H9 (cell line): Measurements from ENCODE around the gene WT1. TPM values are rescaled to one million over a fixed set of nuclear protein-coding genes. Genes with fewer than 3 reads are reported as not detected.

Source experiments
- DNase-seq: peaks from one replicate; pipeline ENCODE4 v3.0.0-alpha.2; 2017
- H2AFZ ChIP-seq: one replicate; pipeline ENCODE4 v1.6.1; 2013; ENCODE audit warnings: mild to moderate bottlenecking, low read length, control low read depth, moderate library complexity
- H2AK5ac ChIP-seq: 2 replicates; pipeline ENCODE4 v1.6.1; 2013; ENCODE audit warnings: low read length, control low read depth, mixed read lengths; ENCODE audit not compliant: insufficient read length
- H2BK120ac ChIP-seq: one replicate; pipeline ENCODE4 v1.6.1; 2013; ENCODE audit warnings: low read depth, mild to moderate bottlenecking, low read length, control low read depth, inconsistent platforms; ENCODE audit not compliant: poor library complexity, severe bottlenecking
- H2BK12ac ChIP-seq: 2 replicates; pipeline ENCODE4 v1.6.1; 2013; ENCODE audit warnings: low read length, control low read depth, mixed read lengths, low read depth; ENCODE audit not compliant: insufficient read length
- H2BK15ac ChIP-seq: 2 replicates; pipeline ENCODE4 v1.6.1; 2013; ENCODE audit warnings: low read depth, low read length, control low read depth
- H2BK20ac ChIP-seq: one replicate; pipeline ENCODE4 v1.6.1; 2013; ENCODE audit warnings: low read depth, mild to moderate bottlenecking, low read length, control low read depth, inconsistent platforms; ENCODE audit not compliant: poor library complexity, severe bottlenecking
- H2BK5ac ChIP-seq: 2 replicates; pipeline ENCODE4 v1.6.1; 2013; ENCODE audit warnings: low read length, control low read depth, mixed read lengths; ENCODE audit not compliant: insufficient read length
- H3K14ac ChIP-seq: 2 replicates; pipeline ENCODE4 v1.6.1; 2013; ENCODE audit warnings: low read length, control low read depth; ENCODE audit not compliant: insufficient read depth
- H3K18ac ChIP-seq: 2 replicates; pipeline ENCODE4 v1.6.1; 2013; ENCODE audit warnings: low read depth, mild to moderate bottlenecking, mixed read lengths, low read length, control low read depth; ENCODE audit not compliant: insufficient read length
- H3K23ac ChIP-seq: 2 replicates; pipeline ENCODE4 v1.6.1; 2013; ENCODE audit warnings: low read length, control low read depth, mixed read lengths, low read depth; ENCODE audit not compliant: insufficient read length
- H3K23me2 ChIP-seq: 2 replicates; pipeline ENCODE4 v1.6.1; 2013; ENCODE audit warnings: low read depth, mild to moderate bottlenecking, mixed read lengths, low read length, control low read depth; ENCODE audit not compliant: insufficient read length, poor library complexity, severe bottlenecking
- H3K27ac ChIP-seq: 2 replicates; pipeline ENCODE4 v1.5.1; 2013; ENCODE audit warnings: low read length, control low read depth, mixed read lengths, low read depth; ENCODE audit not compliant: insufficient read length
- H3K27me3 ChIP-seq: 2 replicates; pipeline ENCODE4 v1.6.1; 2013; ENCODE audit warnings: low read length, control low read depth, inconsistent platforms; ENCODE audit not compliant: insufficient read depth
- H3K4ac ChIP-seq: 2 replicates; pipeline ENCODE4 v1.6.1; 2013; ENCODE audit warnings: low read depth, mild to moderate bottlenecking, control low read depth, inconsistent platforms, low read length, moderate library complexity
- H3K4me1 ChIP-seq: 2 replicates; pipeline ENCODE4 v1.6.1; 2013; ENCODE audit warnings: low read length, control low read depth, inconsistent platforms; ENCODE audit not compliant: insufficient read depth
- H3K4me2 ChIP-seq: 2 replicates; pipeline ENCODE4 v1.6.1; 2013; ENCODE audit warnings: low read length, control low read depth, mixed read lengths; ENCODE audit not compliant: insufficient read length, insufficient read depth
- H3K56ac ChIP-seq: 2 replicates; pipeline ENCODE4 v1.6.1; 2013; ENCODE audit warnings: low read depth, mild to moderate bottlenecking, mixed read lengths, low read length, control low read depth; ENCODE audit not compliant: insufficient read length
- H3K79me1 ChIP-seq: 2 replicates; pipeline ENCODE4 v1.6.1; 2013; ENCODE audit warnings: low read depth, mild to moderate bottlenecking, moderate library complexity, low read length, control low read depth, inconsistent platforms; ENCODE audit not compliant: insufficient read depth, poor library complexity, severe bottlenecking
- H3K79me2 ChIP-seq: 2 replicates; pipeline ENCODE4 v1.6.1; 2013; ENCODE audit warnings: low read length, control low read depth, inconsistent platforms; ENCODE audit not compliant: insufficient read depth
- H3K9ac ChIP-seq: 2 replicates; pipeline ENCODE4 v1.6.1; 2013; ENCODE audit warnings: low read length, control low read depth, mixed read lengths; ENCODE audit not compliant: insufficient read length; ENCODE audit errors: extremely low read depth
- H3K9me3 ChIP-seq: one replicate; pipeline ENCODE4 v1.6.1; 2013; ENCODE audit warnings: low read depth, low read length, inconsistent platforms; ENCODE audit not compliant: control insufficient read depth
- H3T11ph ChIP-seq: one replicate; pipeline ENCODE4 v1.6.1; 2013; ENCODE audit warnings: mild to moderate bottlenecking, low read length, control low read depth, inconsistent platforms
- H4K20me1 ChIP-seq: one replicate; pipeline ENCODE4 v1.6.1; 2013; ENCODE audit not compliant: control insufficient read depth, insufficient read length, insufficient read depth
- H4K5ac ChIP-seq: 2 replicates; pipeline ENCODE4 v1.6.1; 2013; ENCODE audit warnings: low read depth, mild to moderate bottlenecking, mixed read lengths, low read length, control low read depth; ENCODE audit not compliant: insufficient read length
- H4K8ac ChIP-seq: replicated peaks from 2 replicates; pipeline ENCODE4 v1.6.1; 2013; ENCODE audit warnings: low read length, control low read depth, mixed read lengths, low read depth; ENCODE audit not compliant: insufficient read length
- H4K91ac ChIP-seq: 2 replicates; pipeline ENCODE4 v1.6.1; 2013; ENCODE audit warnings: low read depth, mild to moderate bottlenecking, moderate library complexity, mixed read lengths, low read length, control low read depth; ENCODE audit not compliant: insufficient read length
- H3K27ac Mint-ChIP-seq, 3 experiments: 2 replicates in 2 of 3; 3 replicates in 1 of 3; pipeline ENCODE4 v1.8.0; 2020 to 2021; ENCODE audit warnings: mixed read lengths in 3 of 3, mild to moderate bottlenecking in 1 of 3, moderate library complexity in 1 of 3
- H3K27me3 Mint-ChIP-seq: 2 replicates; pipeline ENCODE4 v1.8.0; 2021; ENCODE audit warnings: low read depth, mild to moderate bottlenecking, moderate library complexity, mixed read lengths
- H3K36me3 Mint-ChIP-seq, 3 experiments: 2 replicates in 2 of 3; 3 replicates in 1 of 3; pipeline ENCODE4 v1.8.0; 2020 to 2021; ENCODE audit warnings: low read depth in 3 of 3, mixed read lengths in 3 of 3; ENCODE audit not compliant: insufficient read depth in 1 of 3
- H3K4me1 Mint-ChIP-seq, 2 experiments: 2 replicates each; pipeline ENCODE4 v1.8.0; 2020; ENCODE audit warnings: mixed read lengths in 2 of 2
- H3K4me3 Mint-ChIP-seq, 2 experiments: 2 replicates in 1 of 2; 3 replicates in 1 of 2; pipeline ENCODE4 v1.8.0; 2020 to 2021; ENCODE audit warnings: mild to moderate bottlenecking in 2 of 2, mixed read lengths in 2 of 2, moderate library complexity in 1 of 2
- H3K9me3 Mint-ChIP-seq, 2 experiments: 2 replicates in 1 of 2; 3 replicates in 1 of 2; pipeline ENCODE4 v1.8.0; 2020; ENCODE audit warnings: mild to moderate bottlenecking in 2 of 2, mixed read lengths in 2 of 2, moderate library complexity in 1 of 2
- WGBS: extraction: QIAGEN DNeasy Blood & Tissue Kit; methylation state at CpG from one replicate; pipeline ENCODE4 v1.1.7; 2013; ENCODE audit warnings: missing lambda C conversion rate, low lambda C conversion rate, mixed read lengths; ENCODE audit not compliant: insufficient read length; ENCODE audit errors: extremely low coverage; 5-methylcytosine and 5-hydroxymethylcytosine counted together
- total RNA-seq: library from RNA; stranded (reverse); gene quantifications from 2 replicates; pipeline ENCODE4 v1.2.1, GENCODE V29; 2021
- TF ChIP-seq, protein P1 (sequence below): fragments of 200-600 bp; sonication (generic); conservative IDR thresholded peaks from 3 replicates; pipeline ENCODE4 v1.8.0; 2021; ENCODE audit warnings: antibody characterized with exemption, mild to moderate bottlenecking

The WT1 gene
- total RNA-seq, 1 experiment from 2014 or later = 0.20 TPM

DNA sequence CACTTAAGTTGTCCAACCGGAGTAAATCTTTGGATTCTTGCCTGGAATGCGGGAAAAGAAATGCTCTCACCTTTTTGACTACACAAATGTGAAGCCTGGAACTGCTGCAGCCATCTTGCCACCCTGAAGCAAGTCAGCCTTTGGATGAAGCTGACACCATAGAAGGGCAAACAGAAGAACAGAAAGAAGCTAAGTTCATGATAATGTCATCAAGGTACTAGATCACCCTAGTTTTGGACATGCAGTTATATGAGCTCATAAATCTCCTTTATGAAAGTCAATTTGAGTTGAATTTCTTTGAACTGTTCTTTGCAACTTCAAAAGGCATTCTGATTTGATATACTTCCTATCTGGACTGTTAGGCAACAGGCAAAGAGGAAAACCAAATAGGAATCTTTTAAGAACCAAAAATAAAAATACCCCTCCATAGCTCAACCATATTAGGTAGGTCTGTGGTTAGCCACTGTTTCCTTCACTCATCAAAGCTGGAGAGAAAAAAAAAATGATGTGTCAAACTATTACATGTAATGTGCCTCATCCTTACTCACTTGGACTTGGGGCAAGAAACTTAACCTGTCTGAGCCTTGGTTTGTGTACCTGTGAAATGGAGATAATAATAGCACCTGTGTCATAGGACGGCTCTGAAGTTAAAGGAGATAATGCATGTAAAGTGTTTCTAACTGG is 91.9 kb downstream of the WT1 start:
- Mint-ChIP-seq H3K4me1 (no peaks in the 10 kb centered on the region), H3K36me3 (no peaks in the 10 kb centered on the region), H3K27me3 (peaks cover 5% of the 10 kb centered on the region), H3K9me3 (no peaks in the 10 kb centered on the region), H3K4me3 (no peak overlapping the region), H3K27ac (no peak overlapping the region)
- H2BK5ac ChIP-seq = no peak overlapping the region
- H4K8ac ChIP-seq = no peak overlapping the region
- H2BK12ac ChIP-seq = no peak overlapping the region
- H4K20me1 ChIP-seq = no peaks in the 10 kb centered on the region
- no peak overlapping the region for H3K4me2 ChIP-seq
- no peak overlapping the region for H3K4ac ChIP-seq
- no peak overlapping the region for H4K91ac ChIP-seq
- no peaks in the 10 kb centered on the region for H3K9me3 ChIP-seq
- no peak overlapping the region for H3K14ac ChIP-seq
- H3K79me1 ChIP-seq = no peaks in the 10 kb centered on the region
- no peaks in the 10 kb centered on the region for H3K79me2 ChIP-seq
- no peak for DNase-seq
- no peak overlapping the region for H2BK20ac ChIP-seq
- no peak overlapping the region for H3K27ac ChIP-seq
- no peak overlapping the region for H2BK120ac ChIP-seq
- H2AFZ ChIP-seq = no peak overlapping the region
- H3K23ac ChIP-seq = no peak overlapping the region
- TF ChIP-seq, protein P1, sequence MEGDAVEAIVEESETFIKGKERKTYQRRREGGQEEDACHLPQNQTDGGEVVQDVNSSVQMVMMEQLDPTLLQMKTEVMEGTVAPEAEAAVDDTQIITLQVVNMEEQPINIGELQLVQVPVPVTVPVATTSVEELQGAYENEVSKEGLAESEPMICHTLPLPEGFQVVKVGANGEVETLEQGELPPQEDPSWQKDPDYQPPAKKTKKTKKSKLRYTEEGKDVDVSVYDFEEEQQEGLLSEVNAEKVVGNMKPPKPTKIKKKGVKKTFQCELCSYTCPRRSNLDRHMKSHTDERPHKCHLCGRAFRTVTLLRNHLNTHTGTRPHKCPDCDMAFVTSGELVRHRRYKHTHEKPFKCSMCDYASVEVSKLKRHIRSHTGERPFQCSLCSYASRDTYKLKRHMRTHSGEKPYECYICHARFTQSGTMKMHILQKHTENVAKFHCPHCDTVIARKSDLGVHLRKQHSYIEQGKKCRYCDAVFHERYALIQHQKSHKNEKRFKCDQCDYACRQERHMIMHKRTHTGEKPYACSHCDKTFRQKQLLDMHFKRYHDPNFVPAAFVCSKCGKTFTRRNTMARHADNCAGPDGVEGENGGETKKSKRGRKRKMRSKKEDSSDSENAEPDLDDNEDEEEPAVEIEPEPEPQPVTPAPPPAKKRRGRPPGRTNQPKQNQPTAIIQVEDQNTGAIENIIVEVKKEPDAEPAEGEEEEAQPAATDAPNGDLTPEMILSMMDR = no peak
- no peak overlapping the region for H3K18ac ChIP-seq
- WGBS = no CpG with 5 or more reads among the region's 3 CpGs
- no peak overlapping the region for H3K56ac ChIP-seq
- H3K27me3 ChIP-seq = no peaks in the 10 kb centered on the region
- no peaks in the 10 kb centered on the region for H3K23me2 ChIP-seq
- no peak overlapping the region for H2BK15ac ChIP-seq
- H3K9ac ChIP-seq = no peak overlapping the region
- no peak overlapping the region for H4K5ac ChIP-seq
- H3K4me1 ChIP-seq = no peaks in the 10 kb centered on the region
- no peak overlapping the region for H3T11ph ChIP-seq
- H2AK5ac ChIP-seq = no peak overlapping the region
